ENCODE measurements around the gene MEGF11.

DNA sequence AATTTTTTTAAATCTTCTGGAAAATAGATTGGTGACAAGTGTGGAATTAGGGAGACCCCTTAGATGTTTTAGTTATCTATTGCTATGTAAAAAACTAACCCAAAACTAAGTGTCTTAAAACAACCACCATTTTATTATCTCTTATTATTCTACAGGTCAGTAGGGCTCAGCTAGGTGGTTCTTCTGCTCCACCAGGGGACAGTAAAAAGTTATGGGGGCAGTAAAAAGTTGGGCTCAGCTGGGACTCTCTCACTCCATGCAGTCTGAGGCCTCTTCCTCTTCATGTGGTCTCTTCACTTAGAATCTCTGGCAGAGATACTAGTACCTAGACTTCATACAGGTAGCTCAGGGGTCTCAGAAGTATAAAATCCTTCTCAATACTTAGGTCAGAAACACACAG is 21.8 kb upstream of the MEGF11 start:
- TF ChIP-seq, protein P1, sequence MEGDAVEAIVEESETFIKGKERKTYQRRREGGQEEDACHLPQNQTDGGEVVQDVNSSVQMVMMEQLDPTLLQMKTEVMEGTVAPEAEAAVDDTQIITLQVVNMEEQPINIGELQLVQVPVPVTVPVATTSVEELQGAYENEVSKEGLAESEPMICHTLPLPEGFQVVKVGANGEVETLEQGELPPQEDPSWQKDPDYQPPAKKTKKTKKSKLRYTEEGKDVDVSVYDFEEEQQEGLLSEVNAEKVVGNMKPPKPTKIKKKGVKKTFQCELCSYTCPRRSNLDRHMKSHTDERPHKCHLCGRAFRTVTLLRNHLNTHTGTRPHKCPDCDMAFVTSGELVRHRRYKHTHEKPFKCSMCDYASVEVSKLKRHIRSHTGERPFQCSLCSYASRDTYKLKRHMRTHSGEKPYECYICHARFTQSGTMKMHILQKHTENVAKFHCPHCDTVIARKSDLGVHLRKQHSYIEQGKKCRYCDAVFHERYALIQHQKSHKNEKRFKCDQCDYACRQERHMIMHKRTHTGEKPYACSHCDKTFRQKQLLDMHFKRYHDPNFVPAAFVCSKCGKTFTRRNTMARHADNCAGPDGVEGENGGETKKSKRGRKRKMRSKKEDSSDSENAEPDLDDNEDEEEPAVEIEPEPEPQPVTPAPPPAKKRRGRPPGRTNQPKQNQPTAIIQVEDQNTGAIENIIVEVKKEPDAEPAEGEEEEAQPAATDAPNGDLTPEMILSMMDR (IDR thresholded peaks at IDR 0.05), result no peak
- TF ChIP-seq POLR2A (IDR thresholded peaks at IDR 0.05), result no peak
